Measurements from ENCODE around the gene SURF2. TPM values are rescaled to one million over a fixed set of nuclear protein-coding genes. Genes with fewer than 3 reads are reported as not detected.
A peak's percentile ranks its signal among the peaks of the same experiment; 100 is the strongest.
"Not testable (repeated sequence)": the region's sequence is repeated elsewhere in the genome, so short reads cannot be mapped to it uniquely, and the experiment has no call there.

Gene SURF2
- 10 to 100 TPM; 16.4 to 57.6 TPM for total RNA-seq

GRCh38 chr9:133356391-133357091, at the start of gene SURF2, which contains the start of gene SURF1:
Gene SURF2 (plus strand): TSS chr9:133356550. CDS start chr9:133356593, 43 bp downstream.
Gene SURF1 (minus strand): TSS chr9:133356487. CDS start chr9:133356453, 34 bp downstream.
- intact Hi-C loops (cut with DNase I): no loop called here
- 1% methylated on average over 45 of the region's 78 CpGs for WGBS
- Histone ChIP-seq H3K27ac (peak within 1 kb of the TSS; percentile 49 to 67), H3K36me3 (peaks cover 0 to 8% of the 10 kb centered on the region in 2 donors), H3K27me3 (replicated peaks; ENCODE audit: insufficient read depth) (no peaks in the 10 kb centered on the region), H3K9me3 (no peaks in the 10 kb centered on the region), H3K4me1 (replicated peaks) (peaks cover 18% of the 10 kb centered on the region), H3K4me3 (peak within 1 kb of the TSS; percentile 70 to 87)
- peak; percentile 84 for DNase-seq (ENCODE audit: low spot score)
- peak in 1 of 4 experiments; percentile 18 for TF ChIP-seq CTCF (IDR thresholded peaks at IDR 0.05)
- TF ChIP-seq POLR2AphosphoS5 (IDR thresholded peaks at IDR 0.05): peak; percentile 67
- TF ChIP-seq POLR2A (IDR thresholded peaks at IDR 0.05): peak; percentile 44

- intact Hi-C loops (cut with DNase I): no loop called here
- Histone ChIP-seq H3K4me1 (replicated peaks) (no peaks in the 10 kb centered on the region), H3K9me3 (no peaks in the 10 kb centered on the region), H3K27me3 (replicated peaks; ENCODE audit: insufficient read depth) (no peaks in the 10 kb centered on the region), H3K36me3 (no peaks in the 10 kb centered on the region), H3K4me3 (no peak overlapping the region), H3K27ac (no peak overlapping the region)
- DNase-seq (ENCODE audit: low spot score): no peak
- WGBS: 79% methylated on average over 16 of the region's 16 CpGs
- TF ChIP-seq CTCF (IDR thresholded peaks at IDR 0.05) (no peak), POLR2AphosphoS5 (IDR thresholded peaks at IDR 0.05) (no peak), POLR2A (IDR thresholded peaks at IDR 0.05) (no peak)
These were observed 49.0 kb upstream of the SURF2 start for GRCh38 chr9:133307301-133307700.

- H3K27me3 ChIP-seq (replicated peaks; ENCODE audit: insufficient read depth): no peaks in the 10 kb centered on the region
- TF ChIP-seq CTCF (IDR thresholded peaks at IDR 0.05): no peak
- TF ChIP-seq POLR2AphosphoS5 (IDR thresholded peaks at IDR 0.05): no peak
- no peak for TF ChIP-seq POLR2A (IDR thresholded peaks at IDR 0.05)
- H3K9me3 ChIP-seq: no peaks in the 10 kb centered on the region
- WGBS: 76% methylated on average over 6 of the region's 6 CpGs
- intact Hi-C loops (cut with DNase I): no loop called here
- no peaks in the 10 kb centered on the region for H3K36me3 ChIP-seq
- H3K4me3 ChIP-seq: no peak overlapping the region
- H3K27ac ChIP-seq: no peak overlapping the region
- H3K4me1 ChIP-seq (replicated peaks): no peaks in the 10 kb centered on the region
- DNase-seq (ENCODE audit: low spot score): no peak
These were observed 46.7 kb upstream of the SURF2 start for GRCh38 chr9:133309608-133310007.

- TF ChIP-seq POLR2A (IDR thresholded peaks at IDR 0.05) (no peak), POLR2AphosphoS5 (IDR thresholded peaks at IDR 0.05) (no peak), CTCF (IDR thresholded peaks at IDR 0.05) (no peak)
- Histone ChIP-seq H3K27me3 (replicated peaks; ENCODE audit: insufficient read depth) (no peaks in the 10 kb centered on the region), H3K4me3 (no peak overlapping the region), H3K27ac (no peak overlapping the region), H3K9me3 (no peaks in the 10 kb centered on the region), H3K4me1 (replicated peaks) (no peaks in the 10 kb centered on the region), H3K36me3 (no peaks in the 10 kb centered on the region)
- 75% methylated on average over 2 of the region's 2 CpGs for WGBS
- intact Hi-C loops (cut with DNase I): no loop called here
- DNase-seq (ENCODE audit: low spot score): no peak
These were observed 40.4 kb upstream of the SURF2 start for GRCh38 chr9:133315997-133316396.

- DNase-seq (ENCODE audit: low spot score); H3K4me1 ChIP-seq (replicated peaks); H3K4me3 ChIP-seq; intact Hi-C loops (cut with DNase I); H3K27ac ChIP-seq; H3K36me3 ChIP-seq; H3K9me3 ChIP-seq; H3K27me3 ChIP-seq (replicated peaks; ENCODE audit: insufficient read depth): not testable (repeated sequence)
- WGBS: 36% methylated on average over 5 of the region's 13 CpGs
These were observed 38.8 kb upstream of the SURF2 start for GRCh38 chr9:133317551-133317950.
